H4 (cell line): ENCODE data around the gene QPRT. TPM values are rescaled to one million over a fixed set of nuclear protein-coding genes. Genes with fewer than 3 reads are reported as not detected.
A peak's percentile ranks its signal among the peaks of the same experiment; 100 is the strongest.
"Not testable (repeated sequence)": the region's sequence is repeated elsewhere in the genome, so short reads cannot be mapped to it uniquely, and the experiment has no call there.

Experiments used
- DNase-seq: peaks from one replicate; pipeline ENCODE4 v3.0.0-alpha.2; 2015; ENCODE audit warnings: low spot score
- total RNA-seq: library from RNA; depleted of rRNA; stranded (reverse); fragments of >200 nt; shearing (Covaris generic); gene quantifications from 2 replicates; pipeline ENCODE4 v1.2.3, GENCODE V29; 2014

QPRT gene
- total RNA-seq, 1 experiment from 2014 or later, result 0.93 TPM

GRCh38 chr16:29694384-29695195, 15.6 kb downstream of the QPRT start:
- no peak for DNase-seq

GRCh38 chr16:29695675-29696074, 16.7 kb downstream of the QPRT start:
- not testable (repeated sequence) for DNase-seq

GRCh38 chr16:29696881-29697331, 17.9 kb downstream of the QPRT start:
- no peak for DNase-seq

DNA sequence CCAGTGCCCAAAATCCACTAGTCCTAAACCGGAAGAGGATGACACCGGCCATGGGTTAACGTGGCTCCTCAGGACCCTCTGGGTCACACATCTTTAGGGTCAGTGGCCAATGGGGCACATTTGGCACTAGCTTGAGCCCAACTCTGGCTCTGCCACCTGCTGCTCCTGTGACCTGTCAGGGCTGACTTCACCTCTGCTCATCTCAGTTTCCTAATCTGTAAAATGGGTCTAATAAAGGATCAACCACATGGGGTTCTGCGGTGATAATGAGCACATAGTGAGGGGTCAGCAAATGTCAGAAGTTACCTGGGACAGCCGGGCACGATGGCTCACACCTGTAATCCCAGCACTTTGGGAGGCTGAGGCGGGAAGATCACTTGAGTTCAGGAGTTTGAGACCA, 18.4 kb downstream of the QPRT start:
- DNase-seq, result no peak

GRCh38 chr16:29698042-29698441, 19.1 kb downstream of the QPRT start:
- no peak for DNase-seq

GRCh38 chr16:29698484-29699323, 19.7 kb downstream of the QPRT start:
- no peak for DNase-seq

DNA sequence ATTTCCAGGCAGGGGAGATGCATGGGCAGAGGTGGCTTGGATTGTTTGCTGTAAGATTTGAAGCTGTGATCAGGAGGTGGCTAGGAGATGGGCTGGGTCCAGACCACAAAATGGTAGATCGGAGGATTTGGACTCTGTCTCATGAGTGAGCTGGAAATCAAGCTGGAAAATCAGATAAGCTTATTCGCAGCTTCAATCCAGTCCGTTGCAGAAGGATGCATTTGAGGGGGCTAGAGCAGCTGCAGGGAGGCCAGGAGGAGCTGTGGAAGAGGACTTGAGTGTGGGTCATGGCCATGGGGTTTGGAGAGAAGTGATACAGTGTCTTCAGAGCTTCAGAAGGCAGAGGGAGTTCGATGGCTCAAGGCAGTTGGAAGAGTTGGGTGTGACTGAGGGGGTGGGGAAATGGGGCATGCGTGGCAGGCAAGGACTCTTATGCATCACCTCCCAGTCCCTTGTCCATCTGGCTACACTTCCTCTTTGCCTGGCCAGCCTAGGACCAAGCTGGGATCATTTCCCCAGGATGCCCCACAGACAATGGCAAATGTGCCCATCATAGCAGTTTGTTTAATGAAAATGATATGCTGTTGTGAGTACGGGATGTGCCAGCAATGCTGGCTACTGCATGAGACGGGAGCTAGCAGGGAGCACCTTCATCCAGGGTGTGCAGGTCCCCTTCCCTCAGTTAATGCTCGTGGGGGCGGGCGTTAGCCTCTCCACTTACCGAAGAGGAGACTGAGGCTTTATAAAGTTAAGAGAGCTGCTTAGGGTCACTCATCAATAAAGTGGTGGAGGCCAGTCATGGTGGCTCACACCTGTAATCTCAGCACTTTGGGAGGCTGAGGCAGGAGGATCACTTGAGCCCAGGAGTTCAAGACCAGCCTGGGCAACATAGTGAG, 20.6 kb downstream of the QPRT start:
- no peak for DNase-seq

- DNase-seq, result peak; percentile 82
Measured at GRCh38 chr16:29700253-29700987, 21.4 kb downstream of the QPRT start.

DNA sequence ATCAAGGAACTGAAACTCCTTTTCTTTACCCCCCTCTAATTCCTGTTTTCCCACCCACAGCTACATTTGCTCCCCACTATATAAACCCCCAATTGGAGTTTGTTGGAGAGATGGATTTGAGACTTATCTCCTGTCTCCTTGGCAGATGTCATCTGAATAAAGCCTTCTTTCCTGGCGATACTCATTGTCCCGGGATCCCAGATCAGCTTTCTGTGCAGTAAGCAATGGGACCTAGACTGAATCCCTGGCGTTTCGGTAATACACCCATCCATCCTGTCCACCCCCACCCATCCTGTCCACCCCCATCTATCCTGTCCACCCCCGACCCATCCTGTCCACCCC, 22.2 kb downstream of the QPRT start:
- DNase-seq, result no peak

- DNase-seq, result no peak
Measured at GRCh38 chr16:29702269-29702668, 23.3 kb downstream of the QPRT start.

GRCh38 chr16:29705030-29705429, 26.1 kb downstream of the QPRT start:
- DNase-seq, result no peak

GRCh38 chr16:29707160-29707559, 28.2 kb downstream of the QPRT start:
- DNase-seq, result not testable (repeated sequence)

DNA sequence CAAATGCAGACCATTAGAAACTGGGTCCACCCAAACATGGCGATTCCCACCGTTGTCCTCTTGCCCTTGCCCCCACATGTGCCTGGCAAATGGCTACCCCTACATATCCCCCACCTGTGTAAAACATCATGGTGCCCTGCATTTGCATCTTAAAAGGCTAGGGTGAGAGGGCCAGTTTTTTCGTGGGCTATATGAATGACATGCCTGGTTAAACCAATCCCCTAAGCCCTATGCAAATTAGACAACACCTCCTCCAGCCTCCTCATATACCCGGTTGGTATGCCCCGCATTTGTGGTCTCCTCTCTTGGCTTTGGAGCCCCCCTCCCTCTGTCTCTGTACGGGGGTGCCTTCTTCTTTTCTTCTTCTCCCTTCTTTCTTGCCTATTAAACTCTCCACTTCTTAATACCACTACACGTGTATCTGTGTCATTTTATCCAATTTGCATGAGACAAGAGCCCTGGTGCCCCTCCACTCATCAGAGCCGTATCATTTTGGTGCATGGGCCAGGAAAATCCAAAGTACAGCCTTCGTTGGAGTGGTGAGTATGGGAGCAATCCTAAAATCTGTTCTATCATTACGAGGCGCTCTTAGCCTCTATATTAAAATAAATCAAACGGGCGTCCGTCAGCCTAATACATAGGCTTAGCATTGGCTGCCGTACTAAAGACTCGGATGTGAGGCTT, 30.1 kb downstream of the QPRT start:
- no peak for DNase-seq

GRCh38 chr16:29709657-29710056, 30.7 kb downstream of the QPRT start:
- DNase-seq, result not testable (repeated sequence)

DNA sequence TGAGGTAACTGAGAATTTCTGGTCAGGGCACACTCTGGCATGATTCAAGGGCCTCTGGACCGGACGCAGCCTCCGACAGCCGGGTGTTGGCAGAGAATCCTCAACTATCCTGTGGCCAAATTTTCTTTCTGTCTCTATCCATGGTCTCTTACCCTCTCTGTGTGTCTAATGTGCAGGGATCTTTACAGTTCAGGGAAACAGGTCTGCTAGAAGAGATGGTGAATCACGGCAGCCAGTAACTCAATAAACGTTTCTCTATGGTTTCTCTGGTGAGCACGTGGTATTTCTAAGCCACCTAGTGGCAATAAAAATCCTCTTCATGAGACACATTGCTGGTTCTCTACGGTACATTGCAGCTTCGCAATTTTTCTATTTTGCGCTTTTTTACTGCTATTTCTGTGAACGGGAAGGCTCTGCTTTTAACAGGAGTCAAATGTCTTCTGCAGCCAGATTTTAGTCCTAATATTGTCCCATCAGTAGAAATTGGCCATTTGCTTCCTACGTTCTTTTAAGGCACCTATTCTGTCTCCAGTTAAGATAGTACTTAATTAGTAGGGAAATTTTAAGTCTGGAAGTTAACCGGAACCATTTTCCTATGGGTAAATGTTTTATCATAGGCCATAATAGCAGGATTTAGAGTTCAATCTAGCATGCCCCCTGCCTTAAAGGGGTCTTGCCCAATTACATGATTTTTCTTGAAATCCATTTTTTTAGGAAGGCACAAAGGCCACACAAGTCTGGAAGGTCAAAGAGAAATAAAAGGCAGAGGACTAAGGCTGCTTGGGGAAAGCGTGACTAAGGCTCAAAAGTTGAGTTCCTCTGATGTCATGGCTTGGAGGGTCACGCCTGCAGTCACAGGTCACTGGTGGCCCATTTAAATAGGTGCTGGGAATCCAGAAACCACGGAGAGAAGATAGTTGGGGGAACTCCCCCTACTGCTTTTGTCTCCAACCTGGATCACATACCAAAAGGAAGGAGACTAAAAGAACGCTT, 31.5 kb downstream of the QPRT start:
- peak; percentile 62 for DNase-seq

GRCh38 chr16:29712809-29713208, 33.8 kb downstream of the QPRT start:
- DNase-seq, result no peak

DNA sequence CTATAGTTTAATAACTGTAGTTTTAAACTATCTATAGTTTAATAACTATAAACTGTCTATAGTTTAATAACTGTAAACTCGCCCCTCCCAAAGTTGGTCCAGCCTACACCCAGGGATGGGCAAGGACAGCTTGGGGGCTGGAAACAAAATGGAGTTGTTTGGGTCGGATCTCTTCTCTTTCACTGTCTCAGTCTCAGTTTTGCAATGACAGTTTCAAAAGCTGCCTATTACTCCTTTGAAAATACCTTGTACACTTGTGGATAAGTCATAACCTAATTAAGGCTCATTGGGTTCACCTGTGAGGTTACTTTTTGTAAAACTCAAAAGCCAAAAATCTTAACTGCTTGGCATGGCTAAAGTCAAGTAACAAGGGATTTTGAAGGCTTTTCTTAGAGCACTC, 35.4 kb downstream of the QPRT start:
- DNase-seq, result no peak

- no peak for DNase-seq
Measured at GRCh38 chr16:29714972-29715371, 36.0 kb downstream of the QPRT start.

DNA sequence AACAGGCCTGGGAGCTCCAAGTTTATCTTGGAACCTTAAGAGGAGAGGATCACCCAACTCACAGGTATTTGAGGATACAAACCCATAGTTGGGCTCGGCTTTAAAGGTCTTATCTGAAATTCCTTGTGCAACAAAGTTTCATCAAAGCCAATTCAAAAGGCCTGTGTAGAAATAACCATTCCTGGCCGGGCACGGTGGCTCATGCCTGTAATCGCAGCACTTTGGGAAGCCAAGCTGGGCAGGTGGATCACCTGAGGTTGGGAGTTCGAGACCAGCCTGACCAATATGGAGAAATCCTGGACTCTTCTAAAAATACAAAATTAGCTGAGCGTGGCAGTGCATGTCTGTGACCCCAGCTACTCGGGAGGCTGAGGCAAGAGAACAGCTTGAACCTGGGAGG, 38.1 kb downstream of the QPRT start:
- DNase-seq, result no peak
